Stomach (tissue), 9 donors: ENCODE results near the gene FANCE. TPM values are rescaled to one million over a fixed set of nuclear protein-coding genes. Genes with fewer than 3 reads are reported as not detected.

Experiments used
- DNase-seq, 2 donors: peaks; one replicate each; pipeline versions ENCODE4 v3.0.0 to v3.0.0-alpha.2; 2013 to 2019
- H3K27ac ChIP-seq, 5 donors: fragments of 200-600 bp in 4 of 5; sonication (generic) in 4 of 5; one replicate each; pipeline ENCODE4 v1.5.1; 2013 to 2019; ENCODE audit warnings: mild to moderate bottlenecking in 1 of 5, moderate library complexity in 1 of 5
- H3K27me3 ChIP-seq, 3 donors: fragments of 200-600 bp; sonication (generic); one replicate each; pipeline ENCODE4 v1.5.1; 2017 to 2019; ENCODE audit warnings: mixed run types in 1 of 3
- H3K36me3 ChIP-seq, 4 donors: fragments of 200-600 bp; sonication (generic); 1 replicate in 3 of 4; 2 replicates in 1 of 4; pipeline ENCODE4 v1.5.1; 2016 to 2019
- H3K4me1 ChIP-seq, 4 donors: fragments of 200-600 bp; sonication (generic); one replicate each; pipeline ENCODE4 v1.5.1; 2016 to 2019
- H3K4me3 ChIP-seq, 4 donors: fragments of 200-600 bp; sonication (generic) in 3 of 4; one replicate each; pipeline ENCODE4 v1.5.1; 2016 to 2019; ENCODE audit warnings: mild to moderate bottlenecking in 1 of 4
- H3K9me3 ChIP-seq, 4 donors: fragments of 200-600 bp; sonication (generic); one replicate each; pipeline ENCODE4 v1.5.1; 2016 to 2019
- EP300 ChIP-seq: sonication (generic); formaldehyde crosslinking; IDR thresholded peaks from one replicate; pipeline ENCODE4 v1.6.1; 2017; ENCODE audit warnings: antibody characterized with exemption
- POLR2A ChIP-seq, 4 donors: fragments of 450-650 bp; IDR thresholded peaks; one replicate each; pipeline ENCODE4 v1.6.1; 2016; ENCODE audit warnings: antibody characterized with exemption in 4 of 4, control low read depth in 2 of 4, mild to moderate bottlenecking in 1 of 4, moderate library complexity in 1 of 4
- POLR2AphosphoS5 ChIP-seq, 3 donors: sonication (generic); formaldehyde crosslinking; IDR thresholded peaks; one replicate each; pipeline ENCODE4 v1.6.1; 2016; ENCODE audit warnings: antibody characterized with exemption in 3 of 3
- WGBS, 5 donors: extraction: QIAGEN DNeasy Blood & Tissue Kit in 3 of 5; methylation state at CpG; one replicate each; pipeline versions ENCODE4 v1.1.5 to v1.1.7; 2013 to 2018; 5-methylcytosine and 5-hydroxymethylcytosine counted together
- intact Hi-C: fragments of 100-400 bp; cut with DNase I; formaldehyde crosslinking; loops from one replicate; pipeline ENCODE4 v1.15.1; 2023; ENCODE audit warnings: low total_unique reads
- polyA plus RNA-seq, 3 donors: library from polyadenylated mRNA; stranded (reverse); fragments of 200-250 nt; gene quantifications; one replicate each; pipeline ENCODE4 v1.2.3, GENCODE V29; 2013
- total RNA-seq, 5 donors: library from RNA; depleted of rRNA; stranded (reverse); fragments of >200 nt; gene quantifications; one replicate each; pipeline versions ENCODE4 v1.1.0 to v1.2.3, GENCODE V29; 2014 to 2016
- TF ChIP-seq, protein P1 (sequence below), 7 experiments: fragments of 450-650 bp in 4 of 7; fragments of 200-600 bp in 3 of 7; sonication (generic) in 3 of 7; IDR thresholded peaks; one replicate each; pipeline ENCODE4 v1.5.1; 2016 to 2019; ENCODE audit warnings: antibody characterized with exemption in 7 of 7, control low read depth in 2 of 7, mild to moderate bottlenecking in 1 of 7
- donor health status: healthy with polysubstance abuse.
- donor health status: Bipolar disorder and iron deficiency.
- donor health status: healthy.

FANCE gene
- total and polyA plus RNA-seq, 8 donors, result 1.3 to 8.3 (median 3.3) TPM

DNA sequence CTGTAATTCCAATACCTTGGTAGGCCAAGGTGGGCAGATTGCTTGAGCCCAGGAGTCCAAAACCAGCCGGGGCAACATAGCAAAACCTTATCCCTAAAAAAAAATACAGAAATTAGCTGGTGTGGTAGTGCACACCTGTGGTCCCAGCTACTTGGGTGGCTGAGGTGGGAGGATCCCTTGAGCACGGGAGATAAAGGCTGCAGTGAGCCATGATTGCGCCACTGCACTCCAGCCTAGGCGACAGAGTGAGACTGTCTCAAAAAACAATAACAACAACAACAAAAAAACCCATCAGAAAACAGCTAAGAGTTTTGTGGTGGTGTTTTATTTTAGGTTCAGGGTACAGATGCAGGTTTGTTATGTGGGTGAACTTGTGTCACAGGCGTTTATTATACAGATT lies 42.9 kb upstream of the FANCE start:
- H3K9me3 ChIP-seq, result no peaks in the 10 kb centered on the region
- H3K27me3 ChIP-seq, result no peaks in the 10 kb centered on the region
- peaks cover 0 to 15% (median 2%) of the 10 kb centered on the region in 4 donors for H3K4me1 ChIP-seq
- TF ChIP-seq, protein P1, sequence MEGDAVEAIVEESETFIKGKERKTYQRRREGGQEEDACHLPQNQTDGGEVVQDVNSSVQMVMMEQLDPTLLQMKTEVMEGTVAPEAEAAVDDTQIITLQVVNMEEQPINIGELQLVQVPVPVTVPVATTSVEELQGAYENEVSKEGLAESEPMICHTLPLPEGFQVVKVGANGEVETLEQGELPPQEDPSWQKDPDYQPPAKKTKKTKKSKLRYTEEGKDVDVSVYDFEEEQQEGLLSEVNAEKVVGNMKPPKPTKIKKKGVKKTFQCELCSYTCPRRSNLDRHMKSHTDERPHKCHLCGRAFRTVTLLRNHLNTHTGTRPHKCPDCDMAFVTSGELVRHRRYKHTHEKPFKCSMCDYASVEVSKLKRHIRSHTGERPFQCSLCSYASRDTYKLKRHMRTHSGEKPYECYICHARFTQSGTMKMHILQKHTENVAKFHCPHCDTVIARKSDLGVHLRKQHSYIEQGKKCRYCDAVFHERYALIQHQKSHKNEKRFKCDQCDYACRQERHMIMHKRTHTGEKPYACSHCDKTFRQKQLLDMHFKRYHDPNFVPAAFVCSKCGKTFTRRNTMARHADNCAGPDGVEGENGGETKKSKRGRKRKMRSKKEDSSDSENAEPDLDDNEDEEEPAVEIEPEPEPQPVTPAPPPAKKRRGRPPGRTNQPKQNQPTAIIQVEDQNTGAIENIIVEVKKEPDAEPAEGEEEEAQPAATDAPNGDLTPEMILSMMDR (IDR thresholded peaks at IDR 0.05), result no peak
- TF ChIP-seq EP300 (no peak), POLR2AphosphoS5 (IDR thresholded peaks at IDR 0.05) (no peak), POLR2A (IDR thresholded peaks at IDR 0.05) (no peak)
- H3K36me3 ChIP-seq, result peaks cover 21 to 45% (median 43%) of the 10 kb centered on the region in 4 donors
- no peak for DNase-seq
- no peak overlapping the region for H3K27ac ChIP-seq
- WGBS, 5 donors, result 83 to 87% (median 85%) methylated on average over 5 of the region's 5 CpGs
- intact Hi-C loops, result no loop called here
- H3K4me3 ChIP-seq, result no peak overlapping the region

DNA sequence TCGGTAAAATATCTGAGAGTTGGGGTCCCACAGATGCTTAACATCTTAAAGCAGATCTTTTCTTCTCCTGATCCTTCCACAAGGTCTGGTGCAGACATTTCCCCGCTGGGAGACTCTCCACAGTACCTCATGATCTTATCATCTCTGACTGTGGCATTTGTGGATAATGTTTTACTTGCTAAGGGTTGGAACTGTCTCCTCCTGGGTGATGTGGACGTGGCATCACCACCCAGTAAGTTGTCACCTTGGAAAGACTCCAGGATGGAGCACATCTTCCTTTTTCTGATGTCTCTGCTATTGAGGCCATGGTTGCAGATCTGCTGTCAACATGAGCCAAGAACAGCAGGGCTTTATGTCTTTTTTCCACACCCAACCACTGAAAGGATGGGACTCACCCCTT lies 42.0 kb upstream of the FANCE start:
- TF ChIP-seq POLR2AphosphoS5 (IDR thresholded peaks at IDR 0.05) (no peak), EP300 (no peak), POLR2A (IDR thresholded peaks at IDR 0.05) (no peak)
- TF ChIP-seq, protein P1 (IDR thresholded peaks at IDR 0.05), result no peak
- intact Hi-C loops, result no loop called here
- no peaks in the 10 kb centered on the region for H3K27me3 ChIP-seq
- no peak overlapping the region for H3K27ac ChIP-seq
- H3K36me3 ChIP-seq, result peaks cover 21 to 51% (median 48%) of the 10 kb centered on the region in 4 donors
- 62 to 72% (median 63%) methylated on average over 3 of the region's 3 CpGs for WGBS, 5 donors
- peaks cover 8 to 17% (median 10%) of the 10 kb centered on the region in 4 donors for H3K4me1 ChIP-seq
- no peaks in the 10 kb centered on the region for H3K9me3 ChIP-seq
- H3K4me3 ChIP-seq, result no peak overlapping the region
- no peak for DNase-seq

DNA sequence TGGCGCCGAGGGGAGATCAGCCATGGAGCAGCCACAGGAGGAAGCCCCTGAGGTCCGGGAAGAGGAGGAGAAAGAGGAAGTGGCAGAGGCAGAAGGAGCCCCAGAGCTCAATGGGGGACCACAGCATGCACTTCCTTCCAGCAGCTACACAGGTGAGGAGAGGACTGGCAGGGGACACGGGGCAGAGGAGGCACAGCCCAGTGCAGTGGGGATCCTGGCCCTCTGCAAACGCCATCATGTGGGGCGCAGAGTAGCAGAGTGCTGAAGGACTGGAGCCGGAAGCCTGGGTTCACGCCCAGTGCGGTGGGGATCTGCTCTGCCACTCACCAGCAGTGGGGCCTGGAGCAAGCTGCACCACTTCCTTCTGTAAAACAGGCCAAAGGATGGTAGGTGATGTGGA lies 41.1 kb upstream of the FANCE start:
- TF ChIP-seq POLR2A (IDR thresholded peaks at IDR 0.05) (no peak), POLR2AphosphoS5 (IDR thresholded peaks at IDR 0.05) (no peak), EP300 (no peak)
- TF ChIP-seq, protein P1 (IDR thresholded peaks at IDR 0.05), result no peak
- Histone ChIP-seq H3K27ac (no peak overlapping the region), H3K4me1 (peaks cover 12 to 22% (median 17%) of the 10 kb centered on the region in 4 donors), H3K27me3 (no peaks in the 10 kb centered on the region), H3K36me3 (peaks cover 21 to 52% (median 49%) of the 10 kb centered on the region in 4 donors), H3K9me3 (no peaks in the 10 kb centered on the region), H3K4me3 (no peak overlapping the region)
- intact Hi-C loops, result no loop called here
- 70 to 86% (median 76%) methylated on average over 9 of the region's 9 CpGs for WGBS, 5 donors
- no peak for DNase-seq

DNA sequence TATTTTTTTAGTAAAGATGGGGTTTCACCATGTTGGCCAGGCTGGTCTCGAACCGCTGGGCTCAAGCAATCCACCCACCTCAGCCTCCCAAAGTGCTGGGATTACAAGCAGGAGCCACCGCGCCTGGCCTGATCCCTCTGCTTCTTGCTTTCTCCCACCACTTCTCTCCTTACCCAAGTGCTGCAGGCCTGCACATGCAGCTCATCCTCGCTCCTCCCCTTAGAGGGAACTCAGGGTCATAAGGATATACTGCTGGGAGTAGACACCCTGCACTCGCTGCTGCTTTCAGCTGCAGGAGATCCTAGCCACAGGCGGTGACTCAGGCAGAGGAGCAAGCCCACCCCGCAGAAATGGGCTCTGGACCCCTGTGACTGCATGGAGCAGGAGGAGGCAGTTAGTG lies 40.0 kb upstream of the FANCE start:
- intact Hi-C loops, result no loop called here
- Histone ChIP-seq H3K36me3 (peaks cover 22 to 59% (median 52%) of the 10 kb centered on the region in 4 donors), H3K27me3 (no peaks in the 10 kb centered on the region), H3K27ac (no peak overlapping the region), H3K4me1 (peaks cover 12 to 30% (median 17%) of the 10 kb centered on the region in 4 donors), H3K4me3 (no peak overlapping the region), H3K9me3 (no peaks in the 10 kb centered on the region)
- WGBS, 5 donors, result 90 to 97% (median 93%) methylated on average over 8 of the region's 8 CpGs
- DNase-seq, result no peak
- TF ChIP-seq POLR2A (IDR thresholded peaks at IDR 0.05) (no peak), EP300 (no peak), POLR2AphosphoS5 (IDR thresholded peaks at IDR 0.05) (no peak)
- TF ChIP-seq, protein P1 (IDR thresholded peaks at IDR 0.05), result no peak
